Endothelial cell of umbilical vein (primary cell): ENCODE measurements around the gene ABCA8. TPM values are rescaled to one million over a fixed set of nuclear protein-coding genes. Genes with fewer than 3 reads are reported as not detected.

Experiments used
- BruUV-seq: library from RNA; stranded (reverse); fragments of 400-500 nt; replicated peaks from 2 replicates; lab custom pipeline; 2021; lab: Mats Ljungman, UMichigan
- CTCF ChIA-PET: fragments of 300-600, 350-600 bp; sonication (Branson Sonifier 250); formaldehyde crosslinking; loops from one replicate; lab custom pipeline; 2021; ENCODE audit warnings: antibody characterized with exemption, inconsistent platforms; lab: Charles Lee
- POLR2A ChIA-PET: fragments of 300-600, 350-600 bp; sonication (Branson Sonifier 250); formaldehyde crosslinking; loops from one replicate; lab custom pipeline; 2021; ENCODE audit warnings: antibody characterized with exemption, inconsistent platforms; lab: Charles Lee
- DNase-seq: peaks from one replicate; pipeline ENCODE4 v3.0.0-alpha.2; 2011; ENCODE audit warnings: low read depth, low spot score
- FAIRE-seq: peaks from 2 replicates; lab custom pipeline; 2011; peaks lifted over from hg19 to GRCh38; lab: Jason Lieb, UNC
- H2AFZ ChIP-seq: 2 replicates; pipeline ENCODE4 v1.6.0; 2012; ENCODE audit warnings: low read depth, low read length, control low read depth, inconsistent platforms
- H3K27ac ChIP-seq: 2 replicates; pipeline ENCODE4 v1.5.1; 2011; ENCODE audit warnings: low read depth, mild to moderate bottlenecking, control low read depth, low read length, moderate library complexity; ENCODE audit not compliant: insufficient read depth
- H3K27me3 ChIP-seq, 2 experiments: 2 replicates each; pipeline versions ENCODE4 v1.6.0 to v1.6.1; 2011; ENCODE audit warnings: low read length in 2 of 2, mixed read lengths in 1 of 2; ENCODE audit not compliant: control insufficient read depth in 2 of 2, insufficient read depth in 2 of 2
- H3K36me3 ChIP-seq, 2 experiments: 2 replicates in 1 of 2; 3 replicates in 1 of 2; pipeline ENCODE4 v1.5.1; 2011; ENCODE audit warnings: low read length in 2 of 2, mild to moderate bottlenecking in 1 of 2, moderate library complexity in 1 of 2; ENCODE audit not compliant: control insufficient read depth in 2 of 2, insufficient read depth in 2 of 2; ENCODE audit errors: extremely low read depth in 1 of 2
- H3K4me1 ChIP-seq: 3 replicates; pipeline ENCODE4 v1.5.1; 2011; ENCODE audit warnings: mild to moderate bottlenecking, low read length; ENCODE audit not compliant: control insufficient read depth, insufficient read depth; ENCODE audit errors: extremely low read depth
- H3K4me2 ChIP-seq: 2 replicates; pipeline ENCODE4 v1.6.1; 2011; ENCODE audit warnings: low read length, control low read depth, mixed read lengths; ENCODE audit not compliant: insufficient read depth
- H3K4me3 ChIP-seq, 3 experiments: fragments of 200-600 bp in 1 of 3; sonication (generic), shearing (Covaris generic) in 1 of 3; replicated peaks in 1 of 3; 2 replicates each; pipeline ENCODE4 v1.5.1; 2011 to 2016; ENCODE audit warnings: control low read depth in 3 of 3, low read length in 3 of 3, mild to moderate bottlenecking in 2 of 3, inconsistent platforms in 1 of 3, low read depth in 1 of 3, moderate library complexity in 1 of 3; ENCODE audit not compliant: insufficient read depth in 1 of 3
- H3K79me2 ChIP-seq: 2 replicates; pipeline ENCODE4 v1.6.0; 2012; ENCODE audit warnings: low read length, inconsistent platforms; ENCODE audit not compliant: control insufficient read depth, insufficient read depth
- H3K9ac ChIP-seq: replicated peaks from 2 replicates; pipeline ENCODE3; 2011; ENCODE audit warnings: low read length, control low read depth; ENCODE audit not compliant: insufficient read depth; ENCODE audit errors: extremely low read depth
- H3K9me1 ChIP-seq: replicated peaks from 3 replicates; pipeline ENCODE4 v1.6.0; 2011; ENCODE audit warnings: mild to moderate bottlenecking, low read length; ENCODE audit not compliant: control insufficient read depth, insufficient read depth; ENCODE audit errors: extremely low read depth
- H3K9me3 ChIP-seq: replicated peaks from 2 replicates; pipeline ENCODE4 v1.5.1; 2012; ENCODE audit warnings: low read length, inconsistent platforms; ENCODE audit not compliant: control insufficient read depth, insufficient read depth
- H4K20me1 ChIP-seq: replicated peaks from 2 replicates; pipeline ENCODE3; 2011; ENCODE audit warnings: mild to moderate bottlenecking, low read length; ENCODE audit not compliant: control insufficient read depth, insufficient read depth; ENCODE audit errors: extremely low read depth
- CTCF ChIP-seq, 2 donors: IDR thresholded peaks; 1 replicate in 1 of 2; 2 replicates in 1 of 2; pipeline ENCODE4 v1.5.1; 2011; ENCODE audit warnings: low read length in 2 of 2, mild to moderate bottlenecking in 2 of 2, moderate library complexity in 2 of 2, control low read depth in 1 of 2, inconsistent platforms in 1 of 2, low read depth in 1 of 2; ENCODE audit not compliant: insufficient read depth in 1 of 2; ENCODE audit errors: extremely low read depth in 1 of 2
- EZH2 ChIP-seq: IDR thresholded peaks from 2 replicates; pipeline ENCODE4 v1.6.1; 2012; ENCODE audit warnings: borderline replicate concordance, low read depth, mild to moderate bottlenecking, moderate library complexity, low read length, inconsistent platforms; ENCODE audit not compliant: severe bottlenecking
- FOS ChIP-seq: IDR thresholded peaks from 2 replicates; pipeline ENCODE4 v1.6.1; 2011; ENCODE audit warnings: mild to moderate bottlenecking, low read length, moderate library complexity, borderline replicate concordance; ENCODE audit not compliant: insufficient read depth
- GATA2 ChIP-seq: IDR thresholded peaks from 2 replicates; pipeline ENCODE4 v1.7.0; 2011; ENCODE audit warnings: low read depth, mild to moderate bottlenecking, moderate library complexity, mixed read lengths, low read length; ENCODE audit not compliant: insufficient read length, insufficient read depth
- JUN ChIP-seq: IDR thresholded peaks from 2 replicates; pipeline ENCODE4 v1.6.1; 2011; ENCODE audit warnings: borderline replicate concordance, low read depth; ENCODE audit not compliant: insufficient read length, insufficient read depth
- MAX ChIP-seq: IDR thresholded peaks from 2 replicates; pipeline ENCODE4 v1.6.1; 2011; ENCODE audit not compliant: insufficient read depth, insufficient read length
- MYC ChIP-seq: IDR thresholded peaks from one replicate; pipeline ENCODE4 v1.6.1; 2011; ENCODE audit warnings: mild to moderate bottlenecking, low read depth, low read length
- POLR2A ChIP-seq: IDR thresholded peaks from 2 replicates; pipeline ENCODE4 v1.6.1; 2012; ENCODE audit warnings: low read depth, mild to moderate bottlenecking, control low read depth, low read length
- POLR2AphosphoS5 ChIP-seq: IDR thresholded peaks from 2 replicates; pipeline ENCODE4 v1.6.1; 2012; ENCODE audit warnings: low read depth, mild to moderate bottlenecking, control low read depth, low read length, moderate library complexity; ENCODE audit not compliant: insufficient read depth
- dilution Hi-C: fragments of 300-500 bp; cut with MboI; formaldehyde crosslinking; loops from one replicate; pipeline ENCODE4 v1.15.0; 2019; ENCODE audit warnings: low sequenced_read_pairs; ENCODE audit not compliant: extremely low pct_ligation_motif_present
- intact Hi-C: fragments of 100-400 bp; cut with micrococcal nuclease; formaldehyde crosslinking; loops from one replicate; pipeline ENCODE4 v1.10.0; 2022
- polyA plus RNA-seq, 4 experiments: library from polyadenylated mRNA; depleted of rRNA in 3 of 4; stranded (reverse) in 3 of 4; unstranded in 1 of 4; fragments of >200 nt; gene quantifications; 2 replicates each; pipeline versions ENCODE4 v1.2.1 to v1.2.3, GENCODE V29; 2011 to 2012; ENCODE audit warnings: missing spikeins in 1 of 4
- total RNA-seq: library from RNA; stranded (reverse); gene quantifications from 2 replicates; pipeline ENCODE4 v1.2.3, GENCODE V29; 2021

ABCA8 gene
- total and polyA plus RNA-seq, 2 donors (not counting 3 experiments of a cell fraction or from before 2014, with no cell fraction given): 0.99 to 1.7 TPM

GRCh38 chr17:68853439-68853838, 101.8 kb downstream of the ABCA8 start:
- TF ChIP-seq POLR2AphosphoS5 (no peak), GATA2 (no peak)

GRCh38 chr17:68853036-68853435, 102.2 kb downstream of the ABCA8 start:
- no peak overlapping the region for H3K27ac ChIP-seq
- DNase-seq (no peak), FAIRE-seq (no peak)
- no peak overlapping the region for H3K9ac ChIP-seq
- H3K9me3 ChIP-seq: no peaks in the 10 kb centered on the region
- POLR2A ChIA-PET: no interaction called here
- H3K36me3 ChIP-seq: no peaks in the 10 kb centered on the region
- dilution Hi-C loops: no loop called here
- no peaks in the 10 kb centered on the region for H3K4me1 ChIP-seq
- no peak for TF ChIP-seq CTCF (IDR thresholded peaks at IDR 0.05; ENCODE audit: extremely low read depth in 1 of 2, insufficient read depth in 1 of 2, low read depth in 1 of 2, low read length in 2 of 2)
- no peak for TF ChIP-seq JUN
- no peak for TF ChIP-seq MAX
- no peak for TF ChIP-seq POLR2AphosphoS5
- no peak for TF ChIP-seq MYC
- no peak for TF ChIP-seq POLR2A
- no peak for TF ChIP-seq EZH2
- no peak for TF ChIP-seq FOS
- no peak for TF ChIP-seq GATA2
- no peaks in the 10 kb centered on the region for H3K79me2 ChIP-seq
- intact Hi-C loops: no loop called here
- BruUV-seq: no TSS peak
- no peak overlapping the region for H2AFZ ChIP-seq
- H4K20me1 ChIP-seq: no peaks in the 10 kb centered on the region
- CTCF ChIA-PET: no interaction called here
- no peak overlapping the region for H3K4me2 ChIP-seq
- H3K9me1 ChIP-seq: no peaks in the 10 kb centered on the region
- H3K27me3 ChIP-seq: no peaks in the 10 kb centered on the region
- H3K4me3 ChIP-seq: no peak overlapping the region

More at GRCh38 chr17:68853439-68853838, 101.8 kb downstream of the ABCA8 start:
- H3K4me1 ChIP-seq: no peaks in the 10 kb centered on the region
- no peaks in the 10 kb centered on the region for H3K79me2 ChIP-seq
- no TSS peak for BruUV-seq
- H3K9ac ChIP-seq: no peak overlapping the region
- CTCF ChIA-PET: no interaction called here
- DNase-seq: no peak
- no peak for FAIRE-seq
- dilution Hi-C loops (no loop called here), intact Hi-C loops (no loop called here)
- no peak overlapping the region for H2AFZ ChIP-seq
- no peaks in the 10 kb centered on the region for H3K27me3 ChIP-seq
- H3K9me1 ChIP-seq: no peaks in the 10 kb centered on the region
- no peak overlapping the region for H3K4me3 ChIP-seq
- no peaks in the 10 kb centered on the region for H3K9me3 ChIP-seq
- POLR2A ChIA-PET: no interaction called here
- H3K27ac ChIP-seq: no peak overlapping the region
- H3K4me2 ChIP-seq: no peak overlapping the region
- no peaks in the 10 kb centered on the region for H4K20me1 ChIP-seq
- no peaks in the 10 kb centered on the region for H3K36me3 ChIP-seq
